HG02885 (cell line): ENCODE results near the gene B4GAT1.
"Not testable (repeated sequence)": the region's sequence is repeated elsewhere in the genome, so short reads cannot be mapped to it uniquely, and the experiment has no call there.

Experiments
- ATAC-seq: cut with Tn5 transposase; IDR thresholded peaks from one replicate; pipeline ENCODE4 v1.9.1; 2021; ENCODE audit warnings: mild to moderate bottlenecking; ENCODE audit not compliant: unreplicated experiment, poor library complexity

B4GAT1 gene

GRCh38 chr11:66326261-66327111, 20.9 kb downstream of the B4GAT1 start:
- ATAC-seq = no peak

DNA sequence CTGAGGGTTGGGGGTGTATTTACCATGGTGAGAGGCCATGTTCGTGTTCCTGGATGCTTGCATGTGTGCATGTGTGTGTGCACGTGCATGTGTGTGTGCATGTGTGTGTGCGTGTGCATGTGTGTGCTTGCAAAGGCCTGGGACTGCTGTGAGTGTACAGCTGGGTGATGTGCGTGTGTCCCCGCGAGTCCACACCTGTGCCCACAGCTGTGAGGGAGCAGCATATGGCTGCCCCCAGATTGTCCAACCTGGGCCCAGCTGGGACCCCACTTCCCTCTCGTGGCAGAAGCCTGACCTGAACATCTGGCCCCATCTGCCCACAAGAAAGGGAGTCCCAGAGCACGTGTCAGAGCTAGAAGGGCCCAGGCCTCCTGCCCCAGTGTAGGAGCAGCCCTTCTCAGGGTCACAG, 22.2 kb downstream of the B4GAT1 start:
- no peak for ATAC-seq

DNA sequence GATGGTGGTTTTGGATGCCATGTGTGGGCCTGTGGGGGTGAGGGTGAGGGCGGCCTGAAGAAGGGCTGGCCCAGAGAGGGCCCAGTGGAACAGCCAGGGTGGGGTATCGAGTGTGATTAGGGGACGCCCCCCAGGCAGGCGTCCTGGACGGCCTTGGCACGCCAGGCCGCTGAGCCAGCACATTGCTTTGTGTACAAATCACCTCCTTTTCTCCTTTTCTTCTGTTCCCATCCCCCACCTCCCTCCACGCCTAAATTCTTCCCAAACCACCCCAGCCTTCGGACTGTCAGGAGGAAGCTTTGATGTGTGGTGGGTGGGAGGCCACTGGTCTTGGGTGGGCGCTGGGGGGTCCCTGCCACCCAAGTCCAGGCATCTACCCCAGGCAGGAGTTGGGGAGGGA, 22.8 kb downstream of the B4GAT1 start:
- ATAC-seq = no peak

DNA sequence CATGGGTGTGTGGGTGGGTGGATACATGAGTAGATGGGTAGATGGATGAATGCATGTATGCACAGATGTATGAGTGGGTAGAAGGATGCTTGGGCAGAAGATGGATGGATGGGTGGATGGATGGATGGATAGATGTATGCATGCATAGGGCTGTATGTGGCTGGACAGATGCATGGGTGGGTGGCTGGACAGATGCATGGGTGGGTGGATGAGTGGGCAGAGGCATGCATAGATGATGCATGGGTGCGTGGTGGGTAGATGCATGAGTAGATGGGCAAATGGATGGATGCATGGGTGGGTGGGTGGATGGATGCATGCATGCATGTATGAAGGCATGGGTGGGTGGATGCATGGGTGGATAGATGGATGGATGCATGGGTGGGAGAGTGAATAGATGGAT, 23.7 kb downstream of the B4GAT1 start:
- ATAC-seq = no peak

GRCh38 chr11:66322732-66323427, 24.5 kb downstream of the B4GAT1 start:
- ATAC-seq = no peak

- ATAC-seq = no peak
These were observed 25.8 kb downstream of the B4GAT1 start for GRCh38 chr11:66321606-66322005.

DNA sequence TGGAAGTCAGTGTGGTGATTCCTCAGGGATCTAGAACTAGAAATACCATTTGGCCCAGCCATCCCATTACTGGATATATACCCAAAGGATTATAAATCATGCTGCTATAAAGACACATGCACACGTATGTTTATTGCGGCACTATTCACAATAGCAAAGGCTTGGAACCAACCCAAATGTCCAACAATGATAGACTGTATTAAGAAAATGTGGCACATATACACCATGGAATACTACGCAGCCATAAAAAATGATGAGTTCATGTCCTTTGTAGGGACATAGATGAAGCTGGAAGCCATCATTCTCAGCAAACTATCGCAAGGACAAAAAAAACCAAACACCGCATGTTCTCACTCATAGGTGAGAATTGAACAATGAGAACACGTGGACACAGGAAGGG, 26.7 kb downstream of the B4GAT1 start:
- ATAC-seq = not testable (repeated sequence)

DNA sequence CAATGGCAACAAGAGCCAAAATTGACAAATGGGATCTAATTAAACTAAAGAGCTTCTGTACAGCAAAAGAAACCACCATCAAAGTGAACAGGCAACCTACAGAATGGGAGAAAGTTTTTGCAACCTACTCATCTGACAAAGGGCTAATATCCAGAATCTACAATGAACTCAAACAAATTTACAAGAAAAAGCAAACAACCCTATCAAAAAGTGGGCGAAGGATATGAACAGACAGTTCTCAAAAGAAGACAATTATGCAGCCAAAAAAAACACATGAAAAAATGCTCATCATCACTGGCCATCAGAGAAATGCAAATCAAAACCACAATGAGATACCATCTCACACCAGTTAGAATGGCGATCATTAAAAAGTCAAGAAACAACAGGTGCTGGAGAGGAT, 27.1 kb downstream of the B4GAT1 start:
- not testable (repeated sequence) for ATAC-seq

- ATAC-seq = no peak
These were observed 28.8 kb downstream of the B4GAT1 start for GRCh38 chr11:66318600-66318970.

- no peak for ATAC-seq
These were observed 29.5 kb downstream of the B4GAT1 start for GRCh38 chr11:66317723-66318599.

GRCh38 chr11:66317322-66317722, 30.1 kb downstream of the B4GAT1 start:
- ATAC-seq = no peak

- no peak for ATAC-seq
These were observed 30.6 kb downstream of the B4GAT1 start, which contains the start of gene CD248 for GRCh38 chr11:66316849-66317251. CD248 (minus strand) TSS chr11:66317044; CDS start chr11:66317027, 17 bp downstream.

GRCh38 chr11:66315921-66316811, 31.3 kb downstream of the B4GAT1 start:
- no peak for ATAC-seq

DNA sequence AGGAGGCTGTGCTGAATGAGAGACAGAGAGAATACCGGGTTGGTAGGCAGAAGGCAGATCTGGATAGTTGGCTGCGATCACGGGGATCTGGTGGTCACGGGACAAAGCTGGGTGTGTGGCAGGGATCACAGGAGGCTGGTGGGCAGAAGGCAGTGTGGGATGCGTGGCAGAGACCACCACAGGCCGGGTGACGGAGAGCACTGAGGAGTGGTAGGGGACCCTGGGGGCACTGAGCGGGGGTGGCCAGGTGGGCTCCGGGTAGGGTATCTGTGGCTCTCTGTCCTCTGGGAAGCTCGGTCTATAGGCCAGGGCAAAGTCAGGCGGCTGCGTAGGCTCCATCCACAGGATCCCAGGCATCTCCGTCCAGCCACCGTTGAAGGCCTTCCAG, 31.9 kb downstream of the B4GAT1 start:
- ATAC-seq = no peak

- no peak for ATAC-seq
These were observed 32.6 kb downstream of the B4GAT1 start for GRCh38 chr11:66314561-66315497.

- no peak for ATAC-seq
These were observed 33.3 kb downstream of the B4GAT1 start for GRCh38 chr11:66314186-66314501.

- no peak for ATAC-seq
These were observed 33.9 kb downstream of the B4GAT1 start for GRCh38 chr11:66313321-66314185.
